Occipital lobe (tissue), 2 donors: ENCODE data around the gene SHD. TPM values are rescaled to one million over a fixed set of nuclear protein-coding genes. Genes with fewer than 3 reads are reported as not detected.
A peak's percentile ranks its signal among the peaks of the same experiment; 100 is the strongest.
"Not testable (repeated sequence)": the region's sequence is repeated elsewhere in the genome, so short reads cannot be mapped to it uniquely, and the experiment has no call there.

Source experiments
- DNase-seq: peaks from one replicate; lab custom pipeline; 2025; lab: John Stamatoyannopoulos, UW
- total RNA-seq: library from RNA; depleted of rRNA; stranded (reverse); fragments of >200 nt; gene quantifications from one replicate; pipeline ENCODE4 v1.2.3, GENCODE V29; 2014

Gene SHD, protein sequence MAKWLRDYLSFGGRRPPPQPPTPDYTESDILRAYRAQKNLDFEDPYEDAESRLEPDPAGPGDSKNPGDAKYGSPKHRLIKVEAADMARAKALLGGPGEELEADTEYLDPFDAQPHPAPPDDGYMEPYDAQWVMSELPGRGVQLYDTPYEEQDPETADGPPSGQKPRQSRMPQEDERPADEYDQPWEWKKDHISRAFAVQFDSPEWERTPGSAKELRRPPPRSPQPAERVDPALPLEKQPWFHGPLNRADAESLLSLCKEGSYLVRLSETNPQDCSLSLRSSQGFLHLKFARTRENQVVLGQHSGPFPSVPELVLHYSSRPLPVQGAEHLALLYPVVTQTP
- 0.94 TPM for total RNA-seq

DNA sequence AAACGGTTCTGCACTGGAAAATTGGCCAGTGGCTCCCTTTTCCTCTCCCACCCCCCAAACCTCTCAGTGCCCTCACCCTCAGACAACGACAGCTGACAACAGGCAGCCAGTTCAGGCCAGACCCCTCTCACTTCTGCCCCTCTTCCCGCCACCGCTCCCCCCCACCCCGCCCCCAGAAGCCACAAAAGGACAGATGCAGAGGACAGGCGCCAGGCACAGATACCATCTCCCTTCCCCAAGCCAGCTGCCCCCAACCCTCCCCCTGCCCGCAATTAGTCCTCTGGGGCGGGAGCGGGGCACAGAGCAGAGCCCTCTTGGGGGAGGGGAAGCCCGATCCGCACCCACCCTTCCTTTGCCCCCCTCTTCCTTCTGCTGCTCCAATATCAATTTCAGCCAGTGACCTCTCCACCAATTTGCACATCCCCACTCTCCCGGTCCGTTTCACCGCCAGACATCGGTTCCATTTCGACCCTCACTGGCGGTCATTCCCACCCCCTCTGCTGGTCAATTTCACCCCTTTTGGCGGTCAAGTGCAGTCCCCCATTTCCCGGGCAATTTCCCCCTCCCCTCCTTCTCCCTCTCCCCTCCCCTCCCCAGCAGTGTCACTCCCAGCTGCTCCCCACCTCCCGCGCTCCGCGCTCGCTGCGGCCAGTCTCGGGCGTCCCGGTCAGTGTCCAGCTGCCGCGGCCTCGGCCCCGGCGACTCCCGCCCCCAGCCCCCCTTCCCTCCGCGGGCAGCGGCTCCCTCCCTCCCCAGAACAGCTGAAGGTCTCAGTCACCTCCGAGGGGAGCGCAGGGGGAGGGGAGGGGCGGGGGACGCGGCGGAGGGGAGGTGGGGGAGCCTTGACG, at the start of gene SHD:
Gene SHD, plus strand, starts transcription at position 848 of the 848 bp plus-strand sequence. CDS start 798 bp downstream, outside the sequence.
- no peak for DNase-seq

DNA sequence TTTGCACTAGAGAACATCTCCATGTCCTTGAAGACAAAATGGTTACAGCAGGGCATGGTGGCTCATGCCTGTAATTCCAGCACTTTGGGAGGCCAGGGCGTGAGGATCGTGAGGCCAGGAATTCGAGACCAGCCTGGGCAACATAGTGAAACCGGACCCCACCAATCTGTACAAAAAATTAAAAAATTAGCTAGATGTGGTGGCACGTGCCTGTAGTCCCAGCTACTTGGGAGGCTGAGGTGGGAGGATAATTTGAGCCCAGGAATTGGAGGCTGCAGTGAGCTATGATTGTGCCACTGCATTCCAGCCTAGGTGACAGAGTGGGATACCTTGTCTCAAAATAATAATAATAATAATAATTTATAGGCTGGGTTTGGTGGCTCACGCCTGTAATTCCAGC, 48.8 kb upstream of the SHD start:
- not testable (repeated sequence) for DNase-seq

DNA sequence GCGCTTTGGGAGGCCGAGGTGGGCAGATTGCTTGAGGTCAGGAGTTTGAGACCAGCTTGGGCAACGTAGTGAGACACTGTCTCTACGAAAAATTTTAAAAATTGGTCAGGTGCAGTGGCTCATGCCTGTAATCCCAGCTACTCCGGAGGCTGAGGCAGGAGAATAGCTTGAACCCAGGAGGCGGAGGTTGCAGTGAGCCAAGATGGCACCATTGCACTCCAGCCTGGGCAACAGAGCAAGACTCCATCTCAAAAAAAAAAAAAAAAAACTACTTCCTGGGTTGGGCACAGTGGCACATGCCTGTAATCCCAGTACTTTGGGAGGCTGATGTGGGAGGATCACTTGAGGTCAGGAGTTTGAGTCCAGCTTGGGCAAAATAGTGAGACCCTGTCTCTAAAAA, 47.5 kb upstream of the SHD start:
- not testable (repeated sequence) for DNase-seq

DNA sequence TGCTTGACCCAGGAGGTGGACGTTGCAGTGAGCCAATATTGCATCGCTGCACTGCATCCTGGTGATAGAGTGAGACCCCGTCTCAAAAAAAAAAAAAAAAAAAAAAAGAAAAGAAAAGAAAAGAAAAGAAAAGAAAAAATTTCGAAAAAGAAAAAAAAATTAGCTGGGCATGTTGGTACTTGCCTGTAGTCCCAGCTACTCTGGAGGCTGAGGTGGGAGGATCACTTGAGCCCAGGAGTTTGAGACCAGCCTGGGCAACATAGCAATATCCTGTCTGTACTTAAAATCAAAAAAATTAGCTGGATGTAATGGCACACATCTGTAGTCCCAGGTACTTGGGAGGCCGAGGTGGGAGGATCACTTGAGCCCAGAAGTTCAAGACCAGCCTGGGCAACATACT, 46.9 kb upstream of the SHD start:
- DNase-seq: not testable (repeated sequence)

DNA sequence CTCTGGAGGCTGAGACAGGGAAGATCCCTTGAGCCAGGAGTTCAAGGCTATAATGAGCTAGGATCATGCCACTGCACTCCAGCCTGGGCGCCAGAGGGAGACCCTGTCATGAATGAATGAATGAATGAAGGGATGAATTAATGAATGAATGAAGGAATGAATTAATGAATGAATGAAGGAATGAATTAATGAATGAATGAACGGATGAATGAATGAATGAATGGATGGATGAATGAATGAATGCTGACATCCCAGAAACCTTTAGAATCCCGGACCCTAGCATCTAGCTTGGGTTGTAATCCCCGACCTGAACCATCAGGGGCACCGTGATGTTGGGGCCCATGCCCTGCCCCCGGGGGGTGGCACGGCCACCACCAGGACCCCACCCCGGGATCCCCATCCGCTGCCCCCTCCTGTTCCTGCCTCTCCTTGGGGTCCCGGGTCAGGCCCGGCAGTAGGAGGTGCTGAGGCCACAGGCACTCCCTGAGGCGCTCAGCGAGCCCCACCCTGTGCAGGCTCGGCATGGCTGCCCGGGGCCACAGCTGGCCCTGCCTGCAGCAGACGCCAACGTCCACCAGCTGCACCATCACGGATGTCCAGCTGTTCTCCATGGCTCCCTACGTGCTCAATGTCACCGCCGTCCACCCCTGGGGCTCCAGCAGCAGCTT, 46.3 kb upstream of the SHD start:
- DNase-seq: no peak

DNA sequence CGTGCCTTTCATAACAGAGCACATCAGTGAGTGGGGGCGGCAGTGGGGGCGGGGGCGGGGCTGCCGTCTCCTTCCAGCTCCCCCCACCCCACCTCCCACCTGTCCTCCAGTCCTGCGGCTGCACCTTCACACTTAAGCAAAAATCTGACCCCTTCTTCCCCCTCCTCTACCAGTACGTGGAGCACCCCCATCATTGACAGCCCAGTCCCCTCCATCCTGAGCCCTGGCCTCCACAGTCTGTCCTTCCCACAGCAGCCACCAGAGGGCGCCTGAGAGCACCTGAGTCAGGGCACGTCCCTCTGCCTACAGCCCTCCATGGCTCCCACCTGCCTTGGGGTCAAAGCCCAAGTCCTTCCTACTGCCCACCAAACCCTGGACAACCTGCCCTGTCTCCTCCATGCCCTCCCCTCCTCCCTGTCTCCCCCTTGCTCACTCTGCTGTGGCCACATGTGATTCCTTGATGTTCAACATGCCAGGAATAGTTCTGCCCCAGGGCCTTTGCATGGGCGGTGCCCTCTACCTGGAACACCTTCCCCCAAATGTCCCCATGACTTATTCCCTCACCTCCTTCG, 45.7 kb upstream of the SHD start:
- DNase-seq: peak; percentile 8

DNA sequence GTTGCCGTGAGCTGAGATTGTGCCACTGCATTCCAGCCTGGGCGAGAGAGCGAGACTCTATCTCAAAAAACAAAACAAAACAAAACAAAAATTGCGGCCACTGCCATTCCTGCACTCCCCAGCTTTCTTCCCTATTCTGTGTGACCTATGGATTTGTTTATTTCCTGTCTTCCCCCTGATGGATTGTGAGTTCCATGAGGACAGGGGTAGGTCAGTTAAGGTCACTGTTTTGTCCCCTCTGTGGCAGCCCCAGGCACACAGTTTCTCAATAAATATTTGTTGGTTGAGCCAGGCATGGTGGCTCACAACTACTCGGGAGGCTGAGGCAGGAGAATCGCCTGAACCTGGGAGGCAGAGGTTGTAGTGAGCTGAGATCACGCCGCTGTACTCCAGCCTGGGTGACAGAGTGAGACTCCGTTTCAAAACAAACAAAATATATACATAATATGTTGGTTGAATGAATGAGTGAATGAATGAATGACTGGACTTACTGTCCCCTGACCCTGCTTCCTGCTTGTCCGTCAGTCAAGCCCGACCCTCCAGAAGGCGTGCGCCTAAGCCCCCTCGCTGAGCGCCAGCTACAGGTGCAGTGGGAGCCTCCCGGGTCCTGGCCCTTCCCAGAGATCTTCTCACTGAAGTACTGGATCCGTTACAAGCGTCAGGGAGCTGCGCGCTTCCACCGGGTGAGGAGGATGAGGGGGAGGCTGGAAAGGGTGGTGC, 44.8 kb upstream of the SHD start:
- no peak for DNase-seq

DNA sequence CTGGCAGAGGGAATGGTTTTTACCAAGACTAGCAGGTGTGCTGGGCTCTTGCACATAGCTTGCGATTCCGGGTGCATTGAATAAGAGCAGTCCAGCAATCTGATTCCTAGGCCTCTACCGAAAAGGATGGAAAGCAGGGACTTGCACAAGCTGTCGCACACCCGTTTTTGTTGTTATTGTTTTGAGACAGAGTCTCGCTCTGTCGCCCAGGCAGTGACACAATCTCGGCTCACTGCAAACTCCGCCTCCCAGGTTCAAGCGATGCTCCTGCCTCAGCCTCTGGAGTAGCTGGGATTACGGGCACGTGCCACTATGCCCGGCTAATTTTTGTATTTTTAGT, 44.2 kb upstream of the SHD start:
- DNase-seq: no peak

DNA sequence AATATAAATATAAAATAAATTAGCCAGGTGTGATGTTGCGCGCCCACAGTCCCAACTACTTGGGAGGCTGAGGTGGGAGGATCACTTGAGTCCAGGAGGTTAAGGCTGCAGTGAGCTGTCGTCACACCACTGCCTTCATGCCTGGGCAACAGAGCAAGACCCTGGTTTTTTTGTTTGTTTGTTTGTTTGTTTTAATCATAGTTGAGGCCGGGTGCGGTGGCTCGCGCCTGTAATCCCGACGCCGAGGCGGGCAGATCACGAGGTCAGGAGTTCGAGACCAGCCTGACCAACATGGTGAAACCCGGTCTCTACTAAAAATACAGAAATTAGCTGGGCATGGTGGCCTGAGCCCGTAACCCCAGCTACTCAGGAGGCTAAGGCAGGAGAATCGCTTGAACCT, 41.6 kb upstream of the SHD start:
- DNase-seq: not testable (repeated sequence)

DNA sequence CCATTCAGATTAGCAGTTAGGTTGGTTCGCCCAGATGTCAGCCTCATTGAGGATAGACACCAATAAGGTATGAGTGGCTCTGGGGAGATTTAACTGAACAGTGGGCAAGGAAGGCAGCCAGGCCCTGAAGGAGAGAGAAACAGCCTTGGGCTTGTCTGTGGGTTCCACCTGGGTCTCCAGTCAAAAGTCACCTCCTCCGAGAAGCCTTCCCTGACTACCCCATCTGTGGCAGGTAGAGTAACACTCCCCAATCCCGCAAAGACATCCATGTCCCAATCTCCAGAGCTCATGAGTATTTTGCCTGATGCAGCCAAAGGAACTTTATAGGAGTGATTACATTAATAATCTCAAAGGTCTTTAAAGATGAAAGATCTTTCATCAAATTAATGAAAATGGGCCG, 40.2 kb upstream of the SHD start:
- no peak for DNase-seq

DNA sequence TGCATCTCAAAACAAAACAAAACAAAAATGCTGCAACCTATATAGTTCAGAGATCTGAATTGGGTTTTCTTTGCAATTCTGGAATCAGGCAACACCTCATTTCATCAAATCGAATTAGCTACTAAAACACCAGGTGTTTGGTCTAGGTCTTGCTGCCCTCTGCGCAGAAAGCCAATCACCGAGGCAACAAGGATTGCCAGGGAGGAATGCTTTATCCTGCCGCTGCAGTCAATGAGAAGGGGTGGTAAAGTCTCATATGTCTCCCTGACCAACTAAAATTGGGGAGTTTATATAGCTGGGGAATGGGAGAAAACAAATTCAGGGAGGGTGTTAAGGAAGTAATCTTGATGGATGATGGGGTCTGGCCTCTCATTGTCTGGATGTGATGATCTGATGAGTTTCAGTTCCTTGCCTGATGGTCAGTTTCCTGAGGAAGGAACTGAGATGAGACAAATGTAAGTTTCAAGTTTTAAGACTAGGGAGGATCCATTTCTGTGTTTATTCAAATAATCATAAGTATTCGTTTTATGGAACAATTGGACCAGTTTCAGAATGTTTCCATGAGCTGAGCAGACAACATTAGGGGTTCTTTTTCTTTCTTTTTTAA, 37.1 kb upstream of the SHD start:
- no peak for DNase-seq

DNA sequence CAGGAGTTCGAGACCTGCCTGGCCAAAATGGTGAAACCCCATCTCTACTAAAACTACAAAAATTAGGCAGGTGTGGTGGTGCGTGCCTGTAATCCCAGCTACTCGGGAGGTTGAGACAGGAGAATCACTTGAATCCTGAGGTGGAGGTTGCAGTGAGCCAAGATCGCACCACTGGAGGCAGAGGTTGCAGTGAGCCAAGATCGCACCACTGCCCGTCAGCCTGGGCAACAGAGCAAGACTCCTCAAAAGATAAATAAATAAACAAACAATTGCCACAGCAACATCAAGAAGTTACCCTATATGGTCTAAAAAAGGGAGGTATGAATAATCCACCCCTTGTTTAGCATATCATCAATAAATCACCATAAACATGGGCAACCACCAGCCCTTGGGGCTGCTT, 33.1 kb upstream of the SHD start:
- DNase-seq: not testable (repeated sequence)

DNA sequence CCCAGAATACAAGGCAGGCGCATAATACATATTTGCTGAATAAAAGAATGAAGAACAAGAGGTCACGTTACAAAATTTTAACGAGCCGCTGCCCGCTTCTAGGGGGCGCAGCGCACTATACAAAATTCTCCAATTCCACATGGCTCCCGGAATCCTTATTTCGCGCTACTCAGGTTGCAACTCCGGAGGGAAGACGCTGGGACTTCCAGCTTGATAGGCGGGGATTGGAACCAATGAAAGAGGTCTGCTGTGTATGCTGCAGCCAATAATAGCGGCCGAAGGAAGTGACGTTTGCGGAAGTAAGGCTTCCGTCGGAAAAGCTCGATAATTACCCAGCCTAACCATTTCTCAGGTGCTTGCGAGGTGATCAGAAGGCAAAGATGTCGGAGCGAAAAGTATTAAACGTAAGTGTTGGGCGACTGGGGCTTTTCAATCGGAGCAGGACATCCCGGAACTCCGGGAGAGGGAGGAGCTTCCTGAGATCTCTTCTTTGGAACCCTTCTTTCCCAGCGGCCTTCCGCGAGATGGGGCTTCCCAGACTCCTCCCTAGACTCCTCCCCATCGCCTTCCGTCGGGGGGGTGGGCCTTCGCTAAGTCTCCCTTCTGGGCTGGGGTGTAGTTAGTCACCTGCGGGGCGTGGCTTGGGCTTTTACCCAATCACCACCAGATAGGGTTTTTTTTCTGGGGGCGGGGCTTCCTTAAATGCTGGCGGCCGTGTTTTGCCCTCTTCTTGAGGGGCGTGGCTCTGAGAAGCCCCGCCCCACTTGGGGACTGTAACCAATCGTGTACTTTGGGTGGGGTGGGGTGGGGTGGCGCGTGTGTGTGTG, 32.1 kb upstream of the SHD start, which contains the start of gene YJU2:
Gene YJU2, plus strand, starts transcription at position 314 of the 827 bp plus-strand sequence. Its CDS starts 67 bp downstream, at position 381.
- DNase-seq: peak; percentile 97

DNA sequence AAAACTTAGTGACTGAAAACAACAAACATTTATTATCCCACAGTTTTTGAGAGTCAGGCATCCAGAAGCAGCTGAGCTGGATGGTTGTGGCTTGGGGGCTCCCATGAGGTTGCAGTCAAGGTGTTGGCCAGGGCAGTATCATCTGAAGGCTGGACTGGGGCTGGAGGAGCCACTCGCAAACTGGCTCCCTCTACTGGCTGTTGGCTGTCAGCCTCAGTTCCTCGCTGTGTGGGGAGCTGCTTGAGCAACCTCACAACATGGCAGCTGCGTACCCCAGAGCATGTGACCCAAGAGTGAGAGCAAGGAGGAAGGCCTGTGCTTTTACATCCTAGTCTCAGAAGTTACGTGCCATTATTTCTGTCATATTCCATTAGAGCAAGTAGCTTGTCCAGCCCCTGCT, 22.5 kb upstream of the SHD start:
- no peak for DNase-seq

DNA sequence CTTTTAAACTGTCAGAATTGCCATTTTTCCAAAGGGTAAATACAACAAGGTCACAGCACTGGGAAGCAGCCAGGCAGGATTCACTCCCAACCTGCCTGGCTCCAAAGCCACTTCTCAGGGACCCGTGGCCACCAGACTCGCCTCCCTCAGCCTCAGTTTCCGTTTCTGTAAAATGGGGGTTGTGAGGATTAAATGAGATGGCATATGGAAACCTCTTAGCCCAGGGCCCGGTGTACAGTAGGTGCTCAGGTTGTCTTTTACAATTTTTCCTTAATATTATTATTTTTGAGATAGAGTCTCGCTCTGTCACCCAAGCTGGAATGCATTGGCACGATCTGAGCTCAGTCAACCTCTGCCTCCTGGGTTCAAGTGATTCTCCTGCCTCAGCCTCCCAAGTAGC, 22.0 kb upstream of the SHD start:
- no peak for DNase-seq

DNA sequence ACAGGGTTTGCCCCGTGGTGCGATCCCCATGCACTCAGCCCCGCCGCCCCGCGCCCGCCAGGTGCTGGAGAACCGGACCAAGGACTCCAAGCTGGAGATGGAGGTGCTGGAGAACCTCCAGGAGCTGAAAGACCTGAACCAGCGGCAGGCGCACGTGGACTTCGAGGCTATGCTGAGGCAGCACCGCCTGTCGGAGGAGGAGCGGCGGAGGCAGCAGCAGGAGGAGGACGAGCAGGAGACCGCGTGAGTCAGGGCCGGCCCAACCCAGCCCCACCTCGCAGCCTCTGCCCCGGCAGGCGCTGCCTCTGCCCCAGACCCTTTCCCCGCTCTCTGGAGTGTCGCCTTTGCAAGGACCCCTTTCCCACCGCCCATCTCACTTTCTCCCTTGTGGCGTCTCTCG, 20.9 kb upstream of the SHD start:
- DNase-seq: no peak

DNA sequence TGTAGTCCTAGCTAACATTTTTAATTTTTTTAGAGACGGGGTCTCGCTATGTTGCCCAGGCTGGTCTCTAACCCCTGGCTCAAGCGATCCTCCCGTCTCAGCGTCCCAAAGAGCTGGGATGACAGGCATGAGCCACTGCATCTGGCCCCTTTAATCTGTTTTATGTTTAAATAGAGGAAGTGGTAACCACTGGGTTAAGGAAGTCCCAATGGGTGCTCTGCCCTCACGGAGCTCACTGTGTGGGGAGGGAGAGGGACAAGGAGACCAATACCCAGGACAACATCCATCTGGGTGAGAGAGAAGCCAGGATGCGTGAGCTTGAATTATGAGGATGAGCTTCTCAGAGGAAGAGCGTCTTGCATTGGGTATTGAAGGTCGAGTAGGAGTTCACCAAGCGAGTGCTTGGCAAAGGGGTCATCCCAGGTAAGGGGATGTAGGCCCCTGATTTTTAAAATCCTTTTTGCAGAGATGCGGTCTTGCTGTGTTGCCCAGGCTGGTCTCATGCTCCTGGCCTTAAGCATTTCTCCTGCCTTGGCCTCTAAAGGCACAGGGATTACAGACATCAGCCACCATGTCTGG, 18.4 kb upstream of the SHD start:
- DNase-seq: no peak

DNA sequence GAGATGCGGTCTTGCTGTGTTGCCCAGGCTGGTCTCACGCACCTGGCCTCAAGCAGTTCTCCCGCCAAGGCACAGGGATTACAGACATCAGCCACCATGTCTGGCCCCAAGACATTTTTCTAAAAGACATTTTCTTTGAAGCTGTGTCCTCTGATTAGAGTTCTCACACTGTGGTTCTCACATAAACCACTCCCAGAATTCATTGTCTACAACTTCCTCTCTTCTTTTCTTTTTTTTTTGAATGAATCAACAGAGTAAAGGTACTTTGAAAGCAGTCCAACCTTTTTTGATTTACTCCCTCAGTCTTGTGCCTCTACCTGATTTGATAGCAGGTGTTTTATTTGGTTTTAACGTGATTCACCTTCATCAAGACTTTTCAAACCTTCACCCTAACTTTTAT, 14.3 kb upstream of the SHD start:
- no peak for DNase-seq

DNA sequence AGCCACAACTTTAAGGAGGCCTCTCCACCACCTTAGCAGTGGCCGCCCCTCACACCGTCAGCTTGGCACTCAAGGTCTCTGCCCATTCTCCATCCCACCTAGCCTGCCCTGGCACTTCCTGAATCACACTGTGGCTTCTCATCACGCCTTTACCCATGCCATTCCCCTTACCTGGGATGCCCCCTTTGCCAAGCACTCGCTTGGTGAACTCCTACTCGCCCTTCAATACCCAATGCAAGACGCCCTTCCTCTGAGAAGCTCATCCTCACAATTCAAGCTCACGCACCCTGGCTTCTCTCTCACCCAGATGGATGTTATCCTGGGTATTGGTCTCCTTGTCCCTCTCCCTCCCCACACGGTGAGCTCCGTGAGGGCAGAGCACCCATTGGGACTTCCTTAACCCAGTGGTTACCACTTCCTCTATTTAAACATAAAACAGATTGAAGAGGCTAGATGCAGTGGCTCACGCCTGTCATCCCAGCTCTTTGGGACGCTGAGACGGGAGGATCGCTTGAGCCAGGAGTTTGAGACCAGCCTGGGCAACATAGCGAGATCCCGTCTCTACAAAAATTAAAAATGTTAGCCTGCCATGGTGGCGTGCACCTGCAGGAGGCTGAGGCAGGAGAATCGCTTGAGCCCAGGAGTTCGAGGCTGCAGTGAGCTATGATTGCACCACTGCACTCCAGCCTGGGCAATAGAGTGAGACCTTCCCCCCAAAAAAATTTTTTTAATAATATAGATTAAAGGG, 12.6 kb upstream of the SHD start:
- no peak for DNase-seq
